ENCODE measurements around the gene CES3. TPM values are rescaled to one million over a fixed set of nuclear protein-coding genes. Genes with fewer than 3 reads are reported as not detected.

The CES3 gene
- total and polyA plus RNA-seq, 9 of the 15 experiments (the other 6 are each of a cell fraction or from before 2014, with no cell fraction given): 0.06 to 2.2 (median 0.68) TPM

DNA sequence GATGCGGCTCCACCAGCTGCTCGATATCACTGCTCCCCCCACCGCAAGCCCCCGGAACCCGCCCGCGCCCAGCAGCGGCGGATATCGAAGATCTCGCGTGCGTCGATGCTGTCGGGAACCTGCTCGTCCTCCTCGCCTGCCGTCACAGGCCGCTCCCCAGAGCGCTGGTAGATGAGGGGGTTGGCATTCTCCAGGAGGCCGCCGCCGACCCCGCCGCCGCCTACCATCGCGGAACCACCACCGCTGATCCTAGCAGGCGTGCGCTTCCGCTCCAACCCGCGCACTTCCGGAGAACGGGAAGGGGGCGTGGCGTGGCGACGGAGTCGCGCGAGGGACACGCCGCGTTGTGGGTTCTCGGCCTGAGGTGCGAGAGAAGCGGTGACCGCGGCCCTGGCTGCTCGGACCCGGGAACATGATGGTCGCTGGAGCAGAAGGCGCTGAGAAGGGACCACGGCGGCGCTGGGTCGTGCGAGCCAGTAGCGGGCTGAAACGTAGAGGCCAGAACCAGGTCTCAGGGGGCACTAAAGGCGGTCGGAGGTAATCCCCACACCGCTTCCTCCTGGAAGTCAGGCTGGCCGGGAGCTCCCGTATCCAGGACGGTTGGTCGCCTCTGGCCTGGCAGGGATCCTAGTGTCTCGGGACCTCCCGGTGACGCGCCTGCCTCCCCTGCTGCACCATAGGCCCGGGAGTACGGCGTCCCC is 26.8 kb upstream of the CES3 start, which contains the start of gene CIAO2B (continued):
- TF ChIP-seq, protein P1, sequence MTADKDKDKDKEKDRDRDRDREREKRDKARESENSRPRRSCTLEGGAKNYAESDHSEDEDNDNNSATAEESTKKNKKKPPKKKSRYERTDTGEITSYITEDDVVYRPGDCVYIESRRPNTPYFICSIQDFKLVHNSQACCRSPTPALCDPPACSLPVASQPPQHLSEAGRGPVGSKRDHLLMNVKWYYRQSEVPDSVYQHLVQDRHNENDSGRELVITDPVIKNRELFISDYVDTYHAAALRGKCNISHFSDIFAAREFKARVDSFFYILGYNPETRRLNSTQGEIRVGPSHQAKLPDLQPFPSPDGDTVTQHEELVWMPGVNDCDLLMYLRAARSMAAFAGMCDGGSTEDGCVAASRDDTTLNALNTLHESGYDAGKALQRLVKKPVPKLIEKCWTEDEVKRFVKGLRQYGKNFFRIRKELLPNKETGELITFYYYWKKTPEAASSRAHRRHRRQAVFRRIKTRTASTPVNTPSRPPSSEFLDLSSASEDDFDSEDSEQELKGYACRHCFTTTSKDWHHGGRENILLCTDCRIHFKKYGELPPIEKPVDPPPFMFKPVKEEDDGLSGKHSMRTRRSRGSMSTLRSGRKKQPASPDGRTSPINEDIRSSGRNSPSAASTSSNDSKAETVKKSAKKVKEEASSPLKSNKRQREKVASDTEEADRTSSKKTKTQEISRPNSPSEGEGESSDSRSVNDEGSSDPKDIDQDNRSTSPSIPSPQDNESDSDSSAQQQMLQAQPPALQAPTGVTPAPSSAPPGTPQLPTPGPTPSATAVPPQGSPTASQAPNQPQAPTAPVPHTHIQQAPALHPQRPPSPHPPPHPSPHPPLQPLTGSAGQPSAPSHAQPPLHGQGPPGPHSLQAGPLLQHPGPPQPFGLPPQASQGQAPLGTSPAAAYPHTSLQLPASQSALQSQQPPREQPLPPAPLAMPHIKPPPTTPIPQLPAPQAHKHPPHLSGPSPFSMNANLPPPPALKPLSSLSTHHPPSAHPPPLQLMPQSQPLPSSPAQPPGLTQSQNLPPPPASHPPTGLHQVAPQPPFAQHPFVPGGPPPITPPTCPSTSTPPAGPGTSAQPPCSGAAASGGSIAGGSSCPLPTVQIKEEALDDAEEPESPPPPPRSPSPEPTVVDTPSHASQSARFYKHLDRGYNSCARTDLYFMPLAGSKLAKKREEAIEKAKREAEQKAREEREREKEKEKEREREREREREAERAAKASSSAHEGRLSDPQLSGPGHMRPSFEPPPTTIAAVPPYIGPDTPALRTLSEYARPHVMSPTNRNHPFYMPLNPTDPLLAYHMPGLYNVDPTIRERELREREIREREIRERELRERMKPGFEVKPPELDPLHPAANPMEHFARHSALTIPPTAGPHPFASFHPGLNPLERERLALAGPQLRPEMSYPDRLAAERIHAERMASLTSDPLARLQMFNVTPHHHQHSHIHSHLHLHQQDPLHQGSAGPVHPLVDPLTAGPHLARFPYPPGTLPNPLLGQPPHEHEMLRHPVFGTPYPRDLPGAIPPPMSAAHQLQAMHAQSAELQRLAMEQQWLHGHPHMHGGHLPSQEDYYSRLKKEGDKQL (CRISPR knock-in tag; IDR thresholded peaks at IDR 0.05; ENCODE audit: borderline replicate concordance): 0 out of 2 replicates have a peak, but pooled peaks have one; percentile 11
- TF ChIP-seq SIN3B (IDR thresholded peaks at IDR 0.05; ENCODE audit: low read depth) (peak; percentile 83), CBX1 (IDR thresholded peaks at IDR 0.05; ENCODE audit: low read depth) (peak; percentile 47; the same call in 1 of the 2 replicates), GABPB2 (CRISPR knock-in tag; conservative IDR thresholded peaks at IDR 0.05) (no peak), ERF (CRISPR knock-in tag; IDR thresholded peaks at IDR 0.05) (no peak), CBFB (CRISPR knock-in tag; IDR thresholded peaks at IDR 0.05) (peak; percentile 79), MTF1 (CRISPR knock-in tag; IDR thresholded peaks at IDR 0.05; ENCODE audit: borderline replicate concordance) (no peak), ZKSCAN3 (CRISPR knock-in tag; IDR thresholded peaks at IDR 0.05) (no peak), HMGXB4 (CRISPR knock-in tag; IDR thresholded peaks at IDR 0.05) (peak; percentile 88), ATF3 (IDR thresholded peaks at IDR 0.05) (no peak), ATF3 (CRISPR knock-in tag; conservative IDR thresholded peaks at IDR 0.05) (no peak), EP400 (IDR thresholded peaks at IDR 0.05) (peak; percentile 85), FOXA3 (CRISPR knock-in tag; conservative IDR thresholded peaks at IDR 0.05 in 1 of 2, IDR thresholded peaks at IDR 0.05 in 1 of 2) (0 out of 4 replicates have a peak, but pooled peaks of 1 of the 2 experiments have one; percentile 49), ZNF140 (CRISPR knock-in tag; IDR thresholded peaks at IDR 0.05) (no peak), NRF1 (conservative IDR thresholded peaks at IDR 0.05 in 1 of 2, IDR thresholded peaks at IDR 0.05 in 1 of 2) (peak; percentile 61 to 76), FIP1L1 (IDR thresholded peaks at IDR 0.05; ENCODE audit: low read depth, low read length, poor library complexity, severe bottlenecking) (no peak), PML (IDR thresholded peaks at IDR 0.05; ENCODE audit: low read length) (peak; percentile 70; the same call in 1 of the 2 replicates), NFRKB (IDR thresholded peaks at IDR 0.05; ENCODE audit: low read depth) (no peak), TFAP4 (CRISPR knock-in tag; IDR thresholded peaks at IDR 0.05; ENCODE audit: borderline replicate concordance) (peak; percentile 87)

All from K562 (cell line).